ENCODE results near the gene FAAH. TPM values are rescaled to one million over a fixed set of nuclear protein-coding genes. Genes with fewer than 3 reads are reported as not detected.

FAAH gene
- total and polyA plus RNA-seq, 10 of the 15 experiments (the other 5 are each of a cell fraction or from before 2014, with no cell fraction given) = 0.07 to 2.5 (median 0.64) TPM; not detected in 1

- H3K4me3 ChIP-seq = no peak overlapping the region
- H3K27ac ChIP-seq (ENCODE audit: control insufficient read depth, insufficient read depth) = no peak overlapping the region
- BruUV-seq (replicated peaks) = no TSS peak
- SMC1A ChIA-PET (ENCODE audit: uncharacterized antibody, unreplicated experiment) = no interaction called here
- ATAC-seq (no peak), DNase-seq (ENCODE audit: low read depth, low spot score) (no peak), FAIRE-seq (no peak)
- H3K9ac ChIP-seq (ENCODE audit: control insufficient read depth, insufficient read depth, low read length) = no peak overlapping the region
- peaks cover under 1 to 9% of the 10 kb centered on the region in 2 experiments; a peak in 3 of 4 replicates for H3K27me3 ChIP-seq (replicated peaks in 1 of 2; ENCODE audit: control insufficient read depth in 2 of 2, insufficient read depth in 2 of 2, low read length in 1 of 2)
- H3K9me3 ChIP-seq (replicated peaks; ENCODE audit: control insufficient read depth, insufficient read depth, low read length) = no peaks in the 10 kb centered on the region
- in situ Hi-C loops (cut with MboI) = no loop called here
- intact Hi-C loops (cut with micrococcal nuclease; ENCODE audit: unreplicated experiment) = no loop called here
- CTCF ChIA-PET = no interaction called here
- no peaks in the 10 kb centered on the region for H4K20me1 ChIP-seq (ENCODE audit: control insufficient read depth, insufficient read depth)
- no peaks in the 10 kb centered on the region; the same call in 1 of the 2 replicates for H3K4me1 ChIP-seq (ENCODE audit: control insufficient read depth, insufficient read depth, low read length)
- TF ChIP-seq NRF1 (conservative IDR thresholded peaks at IDR 0.05; ENCODE audit: low read depth, low read length) = no peak
- no peak for TF ChIP-seq MLLT1 (IDR thresholded peaks at IDR 0.05)
- no peak for TF ChIP-seq MYB (IDR thresholded peaks at IDR 0.05; ENCODE audit: borderline replicate concordance, low read depth, low read length)
- TF ChIP-seq MYC (IDR thresholded peaks at IDR 0.05; ENCODE audit: insufficient read depth, insufficient read length, insufficient replicate concordance, low read length, severe bottlenecking) = no peak
- no peak for TF ChIP-seq ZNF622 (IDR thresholded peaks at IDR 0.05)
- no peak for TF ChIP-seq IRF3 (IDR thresholded peaks at IDR 0.05)
- no peak for TF ChIP-seq RUNX3 (IDR thresholded peaks at IDR 0.05; ENCODE audit: low read length)
- no peak for TF ChIP-seq HDGF (IDR thresholded peaks at IDR 0.05)
- TF ChIP-seq PRDM15 (CRISPR knock-in tag; IDR thresholded peaks at IDR 0.05) = no peak
- no peak for TF ChIP-seq FOS (IDR thresholded peaks at IDR 0.05; ENCODE audit: borderline replicate concordance, extremely low read depth, insufficient read length)
- TF ChIP-seq USF2 (IDR thresholded peaks at IDR 0.05; ENCODE audit: borderline replicate concordance, low read depth, low read length) = no peak
- no peak overlapping the region for H3K4me2 ChIP-seq (ENCODE audit: control insufficient read depth, insufficient read depth)
- no peak overlapping the region for H2AFZ ChIP-seq (ENCODE audit: control insufficient read depth, low read depth, low read length)
- WGBS (ENCODE audit: insufficient coverage, insufficient replicate concordance, low lambda C conversion rate, missing lambda C conversion rate) = 34% methylated on average over 5 of the region's 5 CpGs
- RAD21 ChIA-PET (ENCODE audit: unreplicated experiment) = no interaction called here
- no peaks in the 10 kb centered on the region for H3K36me3 ChIP-seq (ENCODE audit: control insufficient read depth in 2 of 2, insufficient read depth in 2 of 2, low read length in 1 of 2)
- no peaks in the 10 kb centered on the region for H3K79me2 ChIP-seq (ENCODE audit: control insufficient read depth, insufficient read depth, low read length)
- POLR2A ChIA-PET = no interaction called here
Observed at GRCh38 chr1:46461809-46462448, 67.8 kb downstream of the FAAH start.
